ENCODE data around the gene PSMC3. TPM values are rescaled to one million over a fixed set of nuclear protein-coding genes. Genes with fewer than 3 reads are reported as not detected.

Gene PSMC3
- total RNA-seq, 6 experiments from 2014 or later = 161 to 238 (median 220) TPM

- Mint-ChIP-seq H3K4me1 (ENCODE audit: low read depth) (peaks cover 7% of the 10 kb centered on the region), H3K4me3 (no peak overlapping the region), H3K27ac (no peak overlapping the region), H3K27me3 (ENCODE audit: insufficient read depth) (peaks cover 3% of the 10 kb centered on the region), H3K9me3 (no peaks in the 10 kb centered on the region), H3K36me3 (ENCODE audit: low read depth) (no peaks in the 10 kb centered on the region)
- DNase-seq = no peak
- TF ChIP-seq, protein P1, sequence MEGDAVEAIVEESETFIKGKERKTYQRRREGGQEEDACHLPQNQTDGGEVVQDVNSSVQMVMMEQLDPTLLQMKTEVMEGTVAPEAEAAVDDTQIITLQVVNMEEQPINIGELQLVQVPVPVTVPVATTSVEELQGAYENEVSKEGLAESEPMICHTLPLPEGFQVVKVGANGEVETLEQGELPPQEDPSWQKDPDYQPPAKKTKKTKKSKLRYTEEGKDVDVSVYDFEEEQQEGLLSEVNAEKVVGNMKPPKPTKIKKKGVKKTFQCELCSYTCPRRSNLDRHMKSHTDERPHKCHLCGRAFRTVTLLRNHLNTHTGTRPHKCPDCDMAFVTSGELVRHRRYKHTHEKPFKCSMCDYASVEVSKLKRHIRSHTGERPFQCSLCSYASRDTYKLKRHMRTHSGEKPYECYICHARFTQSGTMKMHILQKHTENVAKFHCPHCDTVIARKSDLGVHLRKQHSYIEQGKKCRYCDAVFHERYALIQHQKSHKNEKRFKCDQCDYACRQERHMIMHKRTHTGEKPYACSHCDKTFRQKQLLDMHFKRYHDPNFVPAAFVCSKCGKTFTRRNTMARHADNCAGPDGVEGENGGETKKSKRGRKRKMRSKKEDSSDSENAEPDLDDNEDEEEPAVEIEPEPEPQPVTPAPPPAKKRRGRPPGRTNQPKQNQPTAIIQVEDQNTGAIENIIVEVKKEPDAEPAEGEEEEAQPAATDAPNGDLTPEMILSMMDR (IDR thresholded peaks at IDR 0.05) = no peak
Measured at GRCh38 chr11:47379317-47379716, 46.9 kb downstream of the PSMC3 start.

DNA sequence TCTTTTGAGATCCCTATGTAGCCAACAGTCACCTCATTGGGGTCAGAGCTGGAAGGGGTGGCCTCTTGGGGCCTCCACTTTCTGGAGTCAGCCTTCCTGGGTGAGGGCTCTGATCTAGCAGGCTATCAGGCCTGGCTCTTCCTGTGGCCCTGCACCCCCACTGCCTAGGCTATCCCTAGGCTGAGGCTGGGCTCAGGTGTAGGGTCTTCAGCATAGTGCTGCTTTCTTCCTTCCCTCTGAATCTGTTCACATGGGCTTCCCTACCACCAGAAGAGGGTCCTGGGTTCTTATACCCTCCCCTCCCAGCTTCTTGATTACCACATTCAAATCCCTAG, 47.4 kb downstream of the PSMC3 start:
- H3K27ac Mint-ChIP-seq = no peak overlapping the region
- H3K4me3 Mint-ChIP-seq = no peak overlapping the region

DNA sequence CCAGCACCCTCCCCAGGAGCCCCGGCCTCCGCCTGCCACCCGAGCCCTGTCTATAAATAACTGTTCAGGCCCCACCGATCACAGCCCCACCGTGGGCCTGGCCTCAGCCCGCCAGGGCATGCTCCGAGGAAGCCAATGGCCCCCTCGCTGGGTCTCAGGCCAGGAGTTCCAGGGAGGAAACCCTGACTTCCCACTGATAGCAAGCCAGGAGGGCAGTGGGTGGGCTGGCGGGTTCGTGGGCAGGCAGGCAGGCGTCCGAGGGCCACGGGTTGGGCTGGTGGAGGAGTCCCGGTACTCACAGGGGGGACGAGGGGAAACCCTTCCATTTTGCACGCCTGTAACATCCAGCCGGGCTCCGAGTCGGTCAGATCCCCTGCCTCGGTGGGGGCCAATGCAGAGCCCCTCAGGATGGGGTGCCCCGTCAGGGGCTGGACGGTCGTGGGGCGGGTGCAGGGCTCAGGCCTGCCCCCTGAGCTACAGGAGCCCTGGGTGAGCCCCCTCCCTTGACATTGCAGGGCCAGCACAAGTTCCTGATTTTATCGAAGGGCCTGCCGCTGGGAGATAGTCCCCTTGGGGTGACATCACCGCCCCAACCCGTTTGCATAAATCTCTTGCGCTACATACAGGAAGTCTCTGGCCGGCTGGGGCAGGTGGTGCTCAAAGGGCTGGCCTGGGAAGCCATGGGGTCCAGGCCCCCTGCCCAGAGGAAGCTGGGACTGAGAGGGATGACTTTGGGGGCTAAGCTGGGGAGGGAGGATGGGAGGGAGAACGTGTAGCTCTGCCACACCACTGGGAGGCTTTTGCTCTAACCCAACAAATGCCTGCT, 48.0 kb downstream of the PSMC3 start, which contains the start of gene SPI1:
Gene SPI1, minus strand, starts transcription at position 538 of the 826 bp plus-strand sequence. Its CDS starts 194 bp downstream, at position 344.
- Mint-ChIP-seq H3K27ac (no peak within 1 kb of the TSS), H3K4me3 (no peak within 1 kb of the TSS), H3K9me3 (no peaks in the 10 kb centered on the region), H3K27me3 (ENCODE audit: insufficient read depth) (peaks cover 3% of the 10 kb centered on the region), H3K36me3 (ENCODE audit: low read depth) (no peaks in the 10 kb centered on the region), H3K4me1 (ENCODE audit: low read depth) (peaks cover 13% of the 10 kb centered on the region)
- no peak for DNase-seq
- TF ChIP-seq, protein P1 (IDR thresholded peaks at IDR 0.05) = no peak

More for the DNA sequence above, 47.4 kb downstream of the PSMC3 start:
- Mint-ChIP-seq H3K4me1 (ENCODE audit: low read depth) (peaks cover 12% of the 10 kb centered on the region), H3K9me3 (no peaks in the 10 kb centered on the region), H3K36me3 (ENCODE audit: low read depth) (no peaks in the 10 kb centered on the region), H3K27me3 (ENCODE audit: insufficient read depth) (peaks cover 3% of the 10 kb centered on the region)
- DNase-seq = no peak
- TF ChIP-seq, protein P1 (IDR thresholded peaks at IDR 0.05) = no peak

- H3K4me3 Mint-ChIP-seq = no peak overlapping the region
- TF ChIP-seq, protein P1 (IDR thresholded peaks at IDR 0.05) = no peak
- H3K36me3 Mint-ChIP-seq (ENCODE audit: low read depth) = no peaks in the 10 kb centered on the region
- H3K4me1 Mint-ChIP-seq (ENCODE audit: low read depth) = peaks cover 13% of the 10 kb centered on the region
- H3K9me3 Mint-ChIP-seq = no peaks in the 10 kb centered on the region
- H3K27me3 Mint-ChIP-seq (ENCODE audit: insufficient read depth) = peaks cover 2% of the 10 kb centered on the region; the same call in 1 of the 2 replicates
- no peak overlapping the region for H3K27ac Mint-ChIP-seq
- no peak for DNase-seq
Measured at GRCh38 chr11:47377571-47378009, 48.6 kb downstream of the PSMC3 start.

GRCh38 chr11:47376525-47377371, 49.5 kb downstream of the PSMC3 start:
- Mint-ChIP-seq H3K36me3 (ENCODE audit: low read depth) (no peaks in the 10 kb centered on the region), H3K4me1 (ENCODE audit: low read depth) (peaks cover 13% of the 10 kb centered on the region), H3K9me3 (no peaks in the 10 kb centered on the region), H3K27ac (no peak overlapping the region), H3K27me3 (ENCODE audit: insufficient read depth) (peaks cover 1% of the 10 kb centered on the region), H3K4me3 (no peak overlapping the region)
- no peak for DNase-seq
- TF ChIP-seq, protein P1 (IDR thresholded peaks at IDR 0.05) = no peak

All from HFFc6 (cell line).